Measurements from ENCODE around the gene HBS1L. TPM values are rescaled to one million over a fixed set of nuclear protein-coding genes. Genes with fewer than 3 reads are reported as not detected.

HBS1L gene
- total and polyA plus RNA-seq, 2 experiments from 2014 or later, result 43.0 to 70.6 TPM

DNA sequence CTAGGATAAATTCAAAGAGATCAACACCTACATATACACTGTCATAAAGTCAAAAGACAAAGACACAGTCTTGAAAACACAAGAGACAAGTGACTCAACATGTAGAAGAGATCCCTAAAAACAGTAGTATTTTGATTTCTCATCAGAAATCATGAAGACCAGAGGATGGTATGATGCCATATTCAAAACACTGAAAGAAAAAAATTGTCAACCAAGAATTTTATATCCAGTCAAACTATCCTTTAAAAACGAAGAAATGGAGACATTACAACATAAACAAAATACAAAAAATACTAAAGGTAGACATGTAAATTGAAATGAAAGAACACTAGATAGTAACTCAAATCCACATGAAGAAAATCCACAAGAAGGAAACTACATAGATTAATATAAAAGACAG is 27.3 kb upstream of the HBS1L start:
- Histone ChIP-seq H3K9me3 (ENCODE audit: low read depth) (no peaks in the 10 kb centered on the region), H2AFZ (no peak overlapping the region), H3K9me2 (replicated peaks; ENCODE audit: insufficient read depth) (no peaks in the 10 kb centered on the region), H3K27me3 (no peaks in the 10 kb centered on the region), H3K36me3 (replicated peaks; ENCODE audit: insufficient read depth, low read depth) (no peaks in the 10 kb centered on the region), H3K4me1 (ENCODE audit: insufficient read depth) (no peaks in the 10 kb centered on the region), H3K27ac (no peak overlapping the region), H3K4me2 (no peak overlapping the region), H3K4me3 (no peak overlapping the region), H4K20me1 (ENCODE audit: insufficient read depth, poor library complexity, severe bottlenecking) (no peaks in the 10 kb centered on the region), H3K79me2 (no peaks in the 10 kb centered on the region)
- WGBS (ENCODE audit: low lambda C conversion rate, missing lambda C conversion rate), result 68% methylated on average over 1 of the region's 1 CpG
- no peak for DNase-seq (ENCODE audit: low spot score)
- TF ChIP-seq EZH2phosphoT487 (IDR thresholded peaks at IDR 0.05; ENCODE audit: low read depth, severe bottlenecking, unreplicated experiment) (no peak), CTCF (IDR thresholded peaks at IDR 0.05; ENCODE audit: poor library complexity) (no peak), EZH2 (IDR thresholded peaks at IDR 0.05; ENCODE audit: borderline replicate concordance) (no peak)

GRCh38 chr6:135075018-135075417 is 20.4 kb upstream of the HBS1L start:
- H3K27ac ChIP-seq, result no peak overlapping the region
- H3K79me2 ChIP-seq, result no peaks in the 10 kb centered on the region
- DNase-seq (ENCODE audit: low spot score), result no peak
- no peak overlapping the region for H2AFZ ChIP-seq
- 76% methylated on average over 1 of the region's 1 CpG for WGBS (ENCODE audit: low lambda C conversion rate, missing lambda C conversion rate)
- TF ChIP-seq EZH2phosphoT487 (IDR thresholded peaks at IDR 0.05; ENCODE audit: low read depth, severe bottlenecking, unreplicated experiment) (no peak), CTCF (IDR thresholded peaks at IDR 0.05; ENCODE audit: poor library complexity) (no peak), EZH2 (IDR thresholded peaks at IDR 0.05; ENCODE audit: borderline replicate concordance) (no peak)
- H3K27me3 ChIP-seq, result no peaks in the 10 kb centered on the region
- no peaks in the 10 kb centered on the region for H4K20me1 ChIP-seq (ENCODE audit: insufficient read depth, poor library complexity, severe bottlenecking)
- H3K9me2 ChIP-seq (replicated peaks; ENCODE audit: insufficient read depth), result no peaks in the 10 kb centered on the region
- H3K4me3 ChIP-seq, result no peak overlapping the region
- H3K36me3 ChIP-seq (replicated peaks; ENCODE audit: insufficient read depth, low read depth), result no peaks in the 10 kb centered on the region
- H3K4me1 ChIP-seq (ENCODE audit: insufficient read depth), result no peaks in the 10 kb centered on the region
- no peak overlapping the region for H3K4me2 ChIP-seq
- H3K9me3 ChIP-seq (ENCODE audit: low read depth), result no peaks in the 10 kb centered on the region

DNA sequence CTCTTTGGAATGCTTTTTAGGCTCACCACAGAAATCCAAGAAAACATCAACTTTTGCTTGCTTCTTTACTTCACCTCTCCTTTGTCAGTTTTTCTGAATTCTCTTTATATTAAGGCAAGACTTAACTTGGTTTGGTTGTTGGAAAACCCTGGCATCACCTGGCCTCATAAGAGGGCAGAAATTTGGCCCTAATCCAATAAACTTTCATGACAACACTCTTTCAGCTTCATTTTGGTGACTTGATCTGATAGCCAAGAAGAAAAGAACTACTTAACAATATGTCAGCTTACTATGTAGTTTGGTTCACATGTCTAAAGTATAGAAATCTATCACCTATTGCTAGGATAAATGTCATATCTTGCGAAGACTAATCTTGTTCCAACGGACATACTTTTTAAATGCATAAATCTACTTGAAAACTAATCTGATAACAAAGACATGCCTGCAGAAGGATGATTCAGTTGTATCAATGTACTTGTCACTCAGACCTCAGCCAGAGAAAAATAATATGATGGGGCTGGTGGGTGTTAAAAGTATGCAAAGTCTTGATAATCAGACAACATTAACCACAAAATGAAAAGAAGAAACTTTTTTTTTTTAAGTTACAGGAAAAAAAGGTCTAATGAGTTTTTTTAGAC is 19.3 kb upstream of the HBS1L start:
- H3K4me2 ChIP-seq, result no peak overlapping the region
- no peak for TF ChIP-seq EZH2phosphoT487 (IDR thresholded peaks at IDR 0.05; ENCODE audit: low read depth, severe bottlenecking, unreplicated experiment)
- no peak for TF ChIP-seq CTCF (IDR thresholded peaks at IDR 0.05; ENCODE audit: poor library complexity)
- no peak for TF ChIP-seq EZH2 (IDR thresholded peaks at IDR 0.05; ENCODE audit: borderline replicate concordance)
- WGBS (ENCODE audit: low lambda C conversion rate, missing lambda C conversion rate), result 85% methylated on average over 2 of the region's 2 CpGs
- no peaks in the 10 kb centered on the region for H3K9me2 ChIP-seq (replicated peaks; ENCODE audit: insufficient read depth)
- no peak for DNase-seq (ENCODE audit: low spot score)
- no peaks in the 10 kb centered on the region for H3K27me3 ChIP-seq
- no peaks in the 10 kb centered on the region for H3K4me1 ChIP-seq (ENCODE audit: insufficient read depth)
- no peak overlapping the region for H3K4me3 ChIP-seq
- H3K27ac ChIP-seq, result no peak overlapping the region
- H3K79me2 ChIP-seq, result no peaks in the 10 kb centered on the region
- no peak overlapping the region for H2AFZ ChIP-seq
- H3K36me3 ChIP-seq (replicated peaks; ENCODE audit: insufficient read depth, low read depth), result no peaks in the 10 kb centered on the region
- no peaks in the 10 kb centered on the region for H4K20me1 ChIP-seq (ENCODE audit: insufficient read depth, poor library complexity, severe bottlenecking)
- no peaks in the 10 kb centered on the region for H3K9me3 ChIP-seq (ENCODE audit: low read depth)

Data from hepatocyte (in vitro differentiated cells).